Mesenchymal stem cell (in vitro differentiated cells and primary cell): ENCODE data around the gene SCO2.

Source experiments
- DNase-seq: peaks from one replicate; pipeline ENCODE4 v3.0.0-alpha.2; 2013
- H2AFZ ChIP-seq: one replicate; pipeline ENCODE4 v1.6.1; 2013; ENCODE audit warnings: low read depth, mild to moderate bottlenecking, control low read depth, inconsistent platforms, low read length, moderate library complexity
- H2AK5ac ChIP-seq: 2 replicates; pipeline ENCODE4 v1.6.1; 2013; ENCODE audit warnings: low read length, moderate library complexity, mild to moderate bottlenecking, inconsistent platforms; ENCODE audit not compliant: severe bottlenecking
- H2BK120ac ChIP-seq: one replicate; pipeline ENCODE4 v1.6.1; 2013; ENCODE audit warnings: low read depth, mild to moderate bottlenecking, inconsistent platforms, low read length, moderate library complexity
- H2BK12ac ChIP-seq, 2 experiments: one replicate each; pipeline ENCODE4 v1.6.1; 2013; ENCODE audit warnings: inconsistent platforms in 2 of 2, low read length in 2 of 2, mild to moderate bottlenecking in 2 of 2, moderate library complexity in 2 of 2, control low read depth in 1 of 2
- H2BK15ac ChIP-seq: one replicate; pipeline ENCODE4 v1.6.1; 2013; ENCODE audit warnings: mild to moderate bottlenecking, low read depth, inconsistent platforms; ENCODE audit not compliant: poor library complexity, severe bottlenecking
- H2BK5ac ChIP-seq: 2 replicates; pipeline ENCODE4 v1.6.1; 2013; ENCODE audit warnings: low read depth, mild to moderate bottlenecking, low read length, control low read depth, inconsistent platforms; ENCODE audit not compliant: poor library complexity, severe bottlenecking
- H3K14ac ChIP-seq, 2 experiments: one replicate each; pipeline ENCODE4 v1.6.1; 2013; ENCODE audit warnings: inconsistent platforms in 2 of 2, low read length in 2 of 2, control low read depth in 1 of 2, mild to moderate bottlenecking in 1 of 2, moderate library complexity in 1 of 2
- H3K18ac ChIP-seq, 2 experiments: one replicate each; pipeline ENCODE4 v1.6.1; 2013; ENCODE audit warnings: inconsistent platforms in 2 of 2, low read length in 2 of 2, control low read depth in 1 of 2, low read depth in 1 of 2, mild to moderate bottlenecking in 1 of 2
- H3K23ac ChIP-seq, 2 experiments: one replicate each; pipeline ENCODE4 v1.6.1; 2013; ENCODE audit warnings: inconsistent platforms in 2 of 2, low read length in 2 of 2, mild to moderate bottlenecking in 2 of 2, moderate library complexity in 2 of 2, control low read depth in 1 of 2
- H3K27ac ChIP-seq: 2 replicates; pipeline ENCODE4 v1.5.1; 2013; ENCODE audit warnings: mild to moderate bottlenecking, moderate library complexity, low read length, control low read depth, inconsistent platforms; ENCODE audit not compliant: poor library complexity, severe bottlenecking
- H3K27me3 ChIP-seq, 2 experiments: 2 replicates each; pipeline versions ENCODE4 v1.6.1 to v1.7.0; 2013; ENCODE audit warnings: low read length in 2 of 2, mild to moderate bottlenecking in 2 of 2, moderate library complexity in 2 of 2, control low read depth in 1 of 2, inconsistent platforms in 1 of 2; ENCODE audit not compliant: control insufficient read depth in 1 of 2, insufficient read depth in 1 of 2
- H3K36me3 ChIP-seq, 2 experiments: 2 replicates each; pipeline versions ENCODE4 v1.6.1 to v1.7.0; 2013; ENCODE audit warnings: low read length in 2 of 2, control low read depth in 1 of 2, inconsistent platforms in 1 of 2, low read depth in 1 of 2, mild to moderate bottlenecking in 1 of 2; ENCODE audit not compliant: insufficient read depth in 2 of 2, control insufficient read depth in 1 of 2
- H3K4ac ChIP-seq, 2 experiments: one replicate each; pipeline ENCODE4 v1.6.1; 2013; ENCODE audit warnings: inconsistent platforms in 2 of 2, low read length in 2 of 2, mild to moderate bottlenecking in 2 of 2, moderate library complexity in 2 of 2, control low read depth in 1 of 2, low read depth in 1 of 2
- H3K4me1 ChIP-seq: 2 replicates; pipeline ENCODE4 v1.6.1; 2013; ENCODE audit warnings: low read depth, low read length, control low read depth; ENCODE audit not compliant: control insufficient read depth, insufficient read depth
- H3K4me2 ChIP-seq: 2 replicates; pipeline ENCODE4 v1.6.1; 2013; ENCODE audit warnings: low read length, mild to moderate bottlenecking, inconsistent platforms; ENCODE audit not compliant: poor library complexity, severe bottlenecking
- H3K4me3 ChIP-seq, 2 experiments: 2 replicates each; pipeline versions ENCODE4 v1.5.1 to v1.7.0; 2013; ENCODE audit warnings: low read length in 2 of 2, mild to moderate bottlenecking in 2 of 2, control low read depth in 1 of 2, low read depth in 1 of 2; ENCODE audit not compliant: insufficient read depth in 1 of 2
- H3K79me1 ChIP-seq: replicated peaks from 2 replicates; pipeline ENCODE4 v1.6.1; 2013; ENCODE audit warnings: mild to moderate bottlenecking, control low read depth, low read length, inconsistent platforms; ENCODE audit not compliant: poor library complexity, severe bottlenecking
- H3K9ac ChIP-seq: 2 replicates; pipeline ENCODE4 v1.7.0; 2013; ENCODE audit warnings: mild to moderate bottlenecking, low read length, moderate library complexity
- H3K9me3 ChIP-seq: 2 replicates; pipeline ENCODE4 v1.7.0; 2013; ENCODE audit warnings: mild to moderate bottlenecking, low read length; ENCODE audit not compliant: control insufficient read depth
- H4K8ac ChIP-seq: one replicate; pipeline ENCODE4 v1.6.1; 2013; ENCODE audit warnings: inconsistent platforms, mild to moderate bottlenecking, low read length, moderate library complexity
- H4K91ac ChIP-seq: one replicate; pipeline ENCODE4 v1.6.1; 2013; ENCODE audit warnings: mild to moderate bottlenecking, low read length, inconsistent platforms
- WGBS: methylation state at CpG from one replicate; pipeline ENCODE4 v1.1.7; 2013; ENCODE audit warnings: mixed read lengths; 5-methylcytosine and 5-hydroxymethylcytosine counted together

Gene SCO2

DNA sequence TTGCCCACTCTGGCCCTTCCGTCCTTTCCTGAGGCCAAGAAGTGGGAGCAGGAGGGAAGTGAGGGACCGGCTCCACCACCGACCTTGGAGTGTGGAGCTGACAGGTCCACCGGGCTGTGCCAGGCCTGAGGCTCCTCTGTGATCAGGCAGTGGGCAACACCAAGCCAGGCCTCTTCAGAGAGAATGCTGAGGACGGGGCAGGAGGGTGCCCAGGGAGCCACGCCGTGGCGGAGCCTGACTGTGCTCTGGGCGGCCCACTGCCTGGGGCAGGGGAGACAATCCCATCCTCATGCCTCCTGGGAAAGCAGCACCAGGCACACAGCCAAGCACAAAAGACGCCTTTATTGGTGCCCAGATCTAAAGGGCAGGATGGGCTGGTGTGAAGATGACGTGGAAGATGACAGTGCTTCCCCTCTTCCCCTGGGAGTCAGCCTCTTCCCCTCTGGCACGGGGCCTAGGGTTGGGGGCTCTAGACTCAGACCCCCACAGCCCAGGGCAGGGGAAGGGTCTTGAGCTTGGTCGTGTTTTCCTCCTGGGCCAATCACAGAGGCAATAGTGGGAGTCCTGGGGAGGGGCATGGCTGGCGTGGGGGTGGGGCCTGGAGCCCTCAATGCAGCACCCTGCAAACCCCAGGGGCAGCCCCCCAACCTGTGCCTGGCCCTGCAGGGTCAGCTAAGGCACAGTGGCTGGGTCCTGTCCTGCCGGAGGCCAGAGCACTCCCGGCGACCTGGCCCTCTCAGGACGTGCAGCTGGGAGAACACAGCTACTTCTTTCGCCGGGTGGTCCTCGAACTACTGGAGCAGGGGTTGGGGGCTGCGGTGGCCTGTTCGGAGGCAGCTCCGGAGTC is 22.5 kb downstream of the SCO2 start:
- H3K27ac ChIP-seq = no peak overlapping the region
- H2AK5ac ChIP-seq = no peak overlapping the region
- H3K4me2 ChIP-seq = no peak overlapping the region
- H3K4me1 ChIP-seq = peaks cover 15% of the 10 kb centered on the region
- H3K9ac ChIP-seq = no peak overlapping the region
- H3K14ac ChIP-seq = no peak overlapping the region
- DNase-seq = no peak
- peaks cover 29 to 51% of the 10 kb centered on the region in 2 experiments for H3K36me3 ChIP-seq
- H3K9me3 ChIP-seq = no peaks in the 10 kb centered on the region
- no peak overlapping the region for H2BK5ac ChIP-seq
- H3K18ac ChIP-seq = no peak overlapping the region
- H4K8ac ChIP-seq = no peak overlapping the region
- H4K91ac ChIP-seq = no peak overlapping the region
- no peak overlapping the region for H2AFZ ChIP-seq
- H3K27me3 ChIP-seq = no peaks in the 10 kb centered on the region
- no peak overlapping the region for H3K23ac ChIP-seq
- H2BK15ac ChIP-seq = no peak overlapping the region
- peaks cover 26% of the 10 kb centered on the region for H3K79me1 ChIP-seq
- no peak overlapping the region for H2BK120ac ChIP-seq
- H2BK12ac ChIP-seq = no peak overlapping the region
- no peak overlapping the region for H3K4ac ChIP-seq
- H3K4me3 ChIP-seq = no peak overlapping the region
- 93% methylated on average over 23 of the region's 24 CpGs for WGBS

DNA sequence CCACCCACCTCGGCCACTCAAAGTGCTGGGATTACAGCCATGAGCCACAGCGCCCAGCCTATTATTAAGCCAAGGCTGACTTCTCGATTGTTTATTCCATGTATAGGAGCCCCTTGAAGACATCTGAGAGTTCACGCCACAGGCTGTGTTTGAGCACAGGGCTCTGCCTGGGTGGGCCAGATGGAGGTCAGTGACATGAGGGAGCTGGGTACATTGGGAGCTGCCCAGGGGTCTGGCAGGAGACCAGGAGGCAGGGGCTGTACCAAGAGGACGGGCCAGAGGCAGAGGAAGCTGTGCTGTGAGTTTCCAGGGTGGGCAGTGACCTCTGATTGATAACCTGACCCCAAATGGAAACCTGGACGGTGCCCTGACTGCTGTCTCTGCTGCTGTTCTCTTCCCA is 23.3 kb downstream of the SCO2 start:
- H3K27ac ChIP-seq = no peak overlapping the region
- H2BK120ac ChIP-seq = no peak overlapping the region
- no peak overlapping the region for H2BK12ac ChIP-seq
- peaks cover 29 to 51% of the 10 kb centered on the region in 2 experiments for H3K36me3 ChIP-seq
- H4K8ac ChIP-seq = no peak overlapping the region
- H3K9ac ChIP-seq = no peak overlapping the region
- no peak overlapping the region for H3K4me2 ChIP-seq
- H3K79me1 ChIP-seq = peaks cover 26% of the 10 kb centered on the region
- H3K4ac ChIP-seq = no peak overlapping the region
- H3K27me3 ChIP-seq = no peaks in the 10 kb centered on the region
- H2BK5ac ChIP-seq = no peak overlapping the region
- no peak overlapping the region for H4K91ac ChIP-seq
- no peak overlapping the region for H3K14ac ChIP-seq
- H3K23ac ChIP-seq = no peak overlapping the region
- no peak overlapping the region for H3K18ac ChIP-seq
- WGBS = 95% methylated on average over 6 of the region's 6 CpGs
- no peaks in the 10 kb centered on the region for H3K9me3 ChIP-seq
- no peak overlapping the region for H2AFZ ChIP-seq
- no peak overlapping the region for H2AK5ac ChIP-seq
- H2BK15ac ChIP-seq = no peak overlapping the region
- H3K4me3 ChIP-seq = no peak overlapping the region
- H3K4me1 ChIP-seq = peaks cover 15% of the 10 kb centered on the region
- no peak for DNase-seq

DNA sequence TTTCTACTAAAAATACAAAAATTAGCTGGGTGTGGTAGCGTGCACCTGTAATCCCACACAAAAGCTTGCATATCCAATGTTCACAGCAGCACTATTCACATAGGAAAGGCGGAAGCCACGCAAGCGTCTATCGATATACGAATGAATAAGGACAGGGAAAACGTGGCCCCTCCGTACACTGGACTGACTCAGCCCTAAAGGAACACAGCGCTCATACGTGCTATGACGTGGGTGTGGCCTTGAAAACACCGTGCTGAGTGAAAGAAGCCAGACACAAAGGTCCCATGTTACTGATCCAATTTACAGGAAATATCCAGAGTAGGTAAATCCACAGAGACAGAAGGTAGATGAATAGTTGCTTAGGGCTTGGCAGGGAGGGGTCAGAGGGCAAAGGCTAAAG is 24.9 kb downstream of the SCO2 start:
- no peak overlapping the region for H4K8ac ChIP-seq
- no peak overlapping the region for H2BK120ac ChIP-seq
- H3K18ac ChIP-seq = no peak overlapping the region
- H2BK12ac ChIP-seq = no peak overlapping the region
- no peak overlapping the region for H2BK15ac ChIP-seq
- H3K4me1 ChIP-seq = peaks cover 3% of the 10 kb centered on the region
- peaks cover 23 to 43% of the 10 kb centered on the region in 2 experiments for H3K36me3 ChIP-seq
- DNase-seq = no peak
- WGBS = 92% methylated on average over 12 of the region's 12 CpGs
- peaks cover 21% of the 10 kb centered on the region for H3K79me1 ChIP-seq
- H3K23ac ChIP-seq = no peak overlapping the region
- no peak overlapping the region for H2AK5ac ChIP-seq
- H4K91ac ChIP-seq = no peak overlapping the region
- H3K4ac ChIP-seq = no peak overlapping the region
- no peak overlapping the region for H2BK5ac ChIP-seq
- no peak overlapping the region for H3K4me2 ChIP-seq
- no peak overlapping the region for H2AFZ ChIP-seq
- no peak overlapping the region for H3K14ac ChIP-seq
- no peak overlapping the region for H3K9ac ChIP-seq
- peaks cover 0 to 2% of the 10 kb centered on the region in 2 experiments for H3K27me3 ChIP-seq
- no peaks in the 10 kb centered on the region for H3K9me3 ChIP-seq
- H3K4me3 ChIP-seq = no peak overlapping the region
- H3K27ac ChIP-seq = no peak overlapping the region

DNA sequence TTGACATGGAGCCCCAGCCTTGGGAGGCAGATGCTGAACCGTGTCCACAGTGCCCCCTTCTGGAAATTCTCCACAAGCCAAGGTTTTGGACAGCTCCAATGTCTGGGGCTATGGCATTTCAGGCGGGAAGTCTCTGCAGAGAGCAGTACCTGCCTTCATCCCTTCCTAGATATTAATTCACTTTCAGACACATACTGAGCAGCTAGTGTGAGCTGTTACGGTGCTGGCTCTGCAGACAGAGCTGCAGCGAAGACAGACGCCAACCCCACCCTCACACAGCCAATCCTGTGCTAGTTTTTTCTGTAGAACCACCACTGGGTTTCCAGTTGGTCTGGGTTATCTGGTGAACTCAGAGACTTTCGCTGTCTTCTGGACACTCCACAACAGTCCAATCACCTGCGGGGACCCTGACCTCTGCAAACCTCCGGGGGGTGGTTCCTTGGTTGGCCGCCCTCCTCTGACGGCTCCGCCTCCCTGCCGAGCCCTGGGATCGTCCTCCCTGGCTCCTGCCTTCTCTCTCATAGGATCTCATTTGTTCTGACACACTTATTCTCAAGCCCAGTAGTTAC is 27.0 kb downstream of the SCO2 start:
- no peak overlapping the region for H4K8ac ChIP-seq
- H3K14ac ChIP-seq = no peak overlapping the region
- H4K91ac ChIP-seq = no peak overlapping the region
- no peak overlapping the region for H2BK12ac ChIP-seq
- peaks cover 6% of the 10 kb centered on the region for H3K79me1 ChIP-seq
- H3K4me2 ChIP-seq = no peak overlapping the region
- H2BK15ac ChIP-seq = peak overlapping the region; percentile 7
- H3K4ac ChIP-seq = no peak overlapping the region
- no peaks in the 10 kb centered on the region for H3K9me3 ChIP-seq
- H2BK5ac ChIP-seq = no peak overlapping the region
- H2AK5ac ChIP-seq = no peak overlapping the region
- H3K36me3 ChIP-seq = peaks cover 16 to 24% of the 10 kb centered on the region in 2 experiments
- H3K4me3 ChIP-seq = peak overlapping the region in 1 of 2 experiments; percentile 46
- H3K27ac ChIP-seq = no peak overlapping the region
- H3K4me1 ChIP-seq = peaks cover 3% of the 10 kb centered on the region
- no peak overlapping the region for H2AFZ ChIP-seq
- WGBS = 22% methylated on average over 9 of the region's 13 CpGs
- no peak overlapping the region for H3K23ac ChIP-seq
- no peak overlapping the region for H3K9ac ChIP-seq
- peak; percentile 56 for DNase-seq
- H2BK120ac ChIP-seq = no peak overlapping the region
- H3K27me3 ChIP-seq = peaks cover 0 to 3% of the 10 kb centered on the region in 2 experiments
- H3K18ac ChIP-seq = no peak overlapping the region
